Natural killer cell treated with Interleukin-12 subunit alpha and Interleukin-12 subunit beta and Interleukin-15 and Interleukin-18, amount 100 ng/mL, for 72 hours (primary cell): ENCODE results near the gene CRB3. TPM values are rescaled to one million over a fixed set of nuclear protein-coding genes. Genes with fewer than 3 reads are reported as not detected.
"Not testable (repeated sequence)": the region's sequence is repeated elsewhere in the genome, so short reads cannot be mapped to it uniquely, and the experiment has no call there.

ENCODE experiments used
- ATAC-seq, 2 donors: fragments of 150-1000 bp; cut with Tn5 transposase in 1 of 2; sonication (Bioruptor Pico), chemical (Tn5 transposase) in 1 of 2; 2 replicates each; pipeline ENCODE4 v1.10.0; 2021
- DNase-seq: peaks from one replicate; pipeline ENCODE4 v3.0.0; 2022; ENCODE audit warnings: low spot score
- H3K27ac Mint-ChIP-seq, 2 donors: 1 replicate in 1 of 2; 2 replicates in 1 of 2; pipeline ENCODE4 v1.8.0; 2022; ENCODE audit warnings: mixed read lengths in 2 of 2, mild to moderate bottlenecking in 1 of 2, moderate library complexity in 1 of 2
- H3K27me3 Mint-ChIP-seq, 2 donors: 1 replicate in 1 of 2; 2 replicates in 1 of 2; pipeline ENCODE4 v1.8.0; 2022; ENCODE audit warnings: mixed read lengths in 2 of 2
- H3K36me3 Mint-ChIP-seq: one replicate; pipeline ENCODE4 v1.8.0; 2022; ENCODE audit warnings: mixed read lengths
- H3K4me1 Mint-ChIP-seq, 2 donors: 1 replicate in 1 of 2; 2 replicates in 1 of 2; pipeline ENCODE4 v1.8.0; 2022; ENCODE audit warnings: low read depth in 2 of 2, mixed read lengths in 2 of 2, mild to moderate bottlenecking in 1 of 2
- H3K4me3 Mint-ChIP-seq: one replicate; pipeline ENCODE4 v1.8.0; 2022; ENCODE audit warnings: mixed read lengths
- H3K9me3 Mint-ChIP-seq: 2 replicates; pipeline ENCODE4 v1.8.0; 2022; ENCODE audit warnings: mixed read lengths
- total RNA-seq, 2 donors: library from RNA; stranded (reverse); gene quantifications; one replicate each; pipeline ENCODE4 v1.2.3, GENCODE V29; 2022

Gene CRB3
- total RNA-seq, 2 donors from 2014 or later: not detected

- Mint-ChIP-seq H3K36me3 (no peaks in the 10 kb centered on the region), H3K4me3 (peak overlapping the region; percentile 38), H3K4me1 (peaks cover 4 to 11% of the 10 kb centered on the region in 2 donors), H3K27me3 (peaks cover 0 to 5% of the 10 kb centered on the region in 2 donors), H3K27ac (no peak overlapping the region), H3K9me3 (no peaks in the 10 kb centered on the region)
- ATAC-seq (no peak), DNase-seq (no peak)
Measured at GRCh38 chr19:6500837-6501739, 37.0 kb downstream of the CRB3 start.

GRCh38 chr19:6501740-6502648 is 37.9 kb downstream of the CRB3 start, which contains the start of gene TUBB4A:
TSS of gene TUBB4A (minus strand) at chr19:6502309. CDS start at chr19:6502212, 97 bp downstream.
- ATAC-seq: peak; percentile 72 to 74
- H3K4me1 Mint-ChIP-seq: peaks cover 4 to 11% of the 10 kb centered on the region in 2 donors
- peak within 1 kb of the TSS; percentile 45 for H3K4me3 Mint-ChIP-seq
- H3K9me3 Mint-ChIP-seq: no peaks in the 10 kb centered on the region
- peaks cover 0 to 5% of the 10 kb centered on the region in 2 donors for H3K27me3 Mint-ChIP-seq
- H3K27ac Mint-ChIP-seq: no peak within 1 kb of the TSS
- no peaks in the 10 kb centered on the region for H3K36me3 Mint-ChIP-seq
- no peak for DNase-seq

DNA sequence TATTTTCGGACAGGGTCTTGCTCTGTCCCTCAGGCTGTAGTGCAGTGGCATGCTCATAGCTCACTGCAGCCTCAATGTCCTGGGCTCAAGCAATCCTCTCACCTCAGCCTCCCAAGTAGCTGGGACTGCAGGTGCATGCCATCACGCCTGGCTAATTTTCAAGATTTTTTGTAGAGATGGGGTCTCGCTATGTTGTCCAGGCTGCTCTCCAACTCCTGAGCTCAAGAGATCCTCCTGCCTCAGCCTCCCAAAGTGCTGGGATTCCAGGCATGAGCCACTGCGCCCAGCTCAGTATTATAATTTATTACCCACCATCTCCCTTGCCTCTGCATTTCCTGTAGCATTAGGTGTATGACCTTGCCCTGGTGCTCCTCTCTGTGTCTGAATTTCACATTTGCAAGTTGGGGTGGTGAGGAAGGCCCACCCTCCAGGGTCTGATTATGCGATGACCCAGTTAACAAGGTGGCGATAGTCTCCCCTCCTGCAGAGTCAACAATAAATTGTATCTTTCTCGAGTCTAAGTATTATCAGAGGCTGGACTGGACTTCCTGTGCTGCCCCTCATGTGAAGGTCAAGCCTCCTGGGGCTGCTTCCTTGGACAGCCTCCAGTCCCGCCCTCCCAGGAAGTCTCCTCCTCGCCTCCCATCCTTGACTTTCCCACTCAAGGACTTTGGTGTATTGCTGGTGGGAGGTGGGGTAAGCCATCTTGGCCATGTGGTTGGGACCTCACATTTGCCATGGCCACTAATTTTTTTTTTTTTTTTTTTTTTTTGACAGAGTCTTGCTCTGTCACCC is 39.5 kb downstream of the CRB3 start:
- H3K9me3 Mint-ChIP-seq: no peaks in the 10 kb centered on the region
- H3K27ac Mint-ChIP-seq: no peak overlapping the region
- H3K36me3 Mint-ChIP-seq: no peaks in the 10 kb centered on the region
- peaks cover 4 to 11% of the 10 kb centered on the region in 2 donors for H3K4me1 Mint-ChIP-seq
- peaks cover 0 to 5% of the 10 kb centered on the region in 2 donors for H3K27me3 Mint-ChIP-seq
- DNase-seq (no peak), ATAC-seq (no peak)
- peak overlapping the region; percentile 30 for H3K4me3 Mint-ChIP-seq

DNA sequence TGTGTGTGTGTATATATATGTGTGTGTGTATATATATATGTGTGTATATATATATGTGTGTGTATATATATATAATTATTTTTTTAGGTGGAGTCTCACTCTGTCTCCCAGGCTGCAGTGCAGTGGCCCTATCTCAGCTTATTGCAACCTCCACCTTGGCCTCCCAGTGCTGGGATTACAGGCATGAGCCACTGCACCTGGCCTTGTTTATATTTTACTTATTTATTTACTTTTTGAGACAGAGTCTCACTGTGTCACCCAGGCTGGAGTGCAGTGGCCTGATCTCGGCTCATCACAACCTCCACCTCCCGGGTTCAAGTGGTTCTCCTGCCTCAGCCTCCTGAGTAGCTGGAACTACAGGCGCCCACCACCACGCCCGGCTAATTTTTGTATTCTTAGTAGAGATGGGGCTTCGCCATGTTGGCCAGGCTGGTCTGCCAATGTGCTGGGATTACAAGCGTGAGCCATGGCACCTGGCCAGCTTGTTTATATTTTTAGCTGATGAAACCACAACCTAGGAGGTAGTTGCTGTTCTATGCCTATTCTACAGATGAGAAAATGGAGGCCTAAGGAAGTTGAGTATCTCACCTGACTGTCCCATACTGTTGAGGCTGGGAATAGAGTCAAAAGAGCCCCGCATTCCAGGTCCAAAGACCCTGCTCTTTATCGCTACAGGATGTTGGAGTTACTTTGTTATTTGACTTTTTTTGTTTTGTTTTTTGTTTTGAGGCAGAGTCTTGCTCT is 44.1 kb downstream of the CRB3 start:
- H3K4me3 Mint-ChIP-seq, H3K27me3 Mint-ChIP-seq, ATAC-seq, H3K4me1 Mint-ChIP-seq, H3K27ac Mint-ChIP-seq, H3K9me3 Mint-ChIP-seq, H3K36me3 Mint-ChIP-seq, DNase-seq: not testable (repeated sequence)

DNA sequence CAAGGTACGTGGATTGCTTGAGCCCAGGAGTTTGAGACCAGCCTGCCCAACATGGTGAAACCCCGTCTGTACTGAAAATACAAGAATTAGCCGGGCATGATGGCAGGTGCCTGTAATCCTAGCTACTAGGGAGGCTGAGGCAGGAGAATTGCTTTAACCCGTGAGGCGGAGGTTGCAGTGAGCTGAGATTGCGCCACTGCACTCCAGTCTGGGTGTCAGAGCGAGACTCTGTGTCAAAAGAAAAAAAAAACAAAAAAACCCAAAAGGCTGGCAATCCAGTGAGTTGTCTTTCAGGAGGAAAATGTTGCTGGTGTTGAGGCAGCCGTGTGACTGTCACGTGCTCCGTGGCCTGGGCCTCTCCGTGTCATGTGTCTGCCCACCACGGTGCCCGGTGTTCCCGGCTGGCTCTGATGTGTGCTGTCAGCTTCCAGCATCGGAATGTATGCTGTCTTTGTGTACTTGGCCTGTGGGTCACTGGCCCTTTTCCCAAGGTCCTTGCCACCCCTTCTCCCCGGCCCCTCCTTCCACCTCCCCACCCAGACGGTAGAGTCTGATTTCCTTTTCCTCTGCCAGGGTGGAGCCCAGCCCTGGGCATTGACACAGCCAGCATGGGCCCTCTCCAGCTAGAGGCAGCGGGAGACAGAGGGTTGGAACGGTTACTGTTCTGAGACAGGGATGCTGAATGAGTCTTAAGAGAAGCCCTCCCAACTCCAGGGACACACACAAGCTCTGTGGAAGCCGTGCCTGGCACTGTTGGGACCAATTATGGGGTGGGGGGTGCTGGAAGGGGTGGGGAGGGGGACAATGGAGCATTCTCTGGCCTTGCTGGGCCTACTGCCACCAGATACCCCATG is 45.3 kb downstream of the CRB3 start:
- Mint-ChIP-seq H3K4me1 (peaks cover 4 to 8% of the 10 kb centered on the region in 2 donors), H3K27me3 (no peaks in the 10 kb centered on the region), H3K9me3 (no peaks in the 10 kb centered on the region), H3K4me3 (no peak overlapping the region), H3K27ac (no peak overlapping the region), H3K36me3 (no peaks in the 10 kb centered on the region)
- ATAC-seq (no peak), DNase-seq (no peak)

- Mint-ChIP-seq H3K27ac (no peak overlapping the region), H3K36me3 (no peaks in the 10 kb centered on the region), H3K4me3 (no peak overlapping the region), H3K27me3 (no peaks in the 10 kb centered on the region), H3K4me1 (peaks cover 0 to 3% of the 10 kb centered on the region in 2 donors), H3K9me3 (no peaks in the 10 kb centered on the region)
- no peak for DNase-seq
- ATAC-seq: no peak
Measured at GRCh38 chr19:6510618-6511017, 46.5 kb downstream of the CRB3 start.

GRCh38 chr19:6514089-6514488 is 50.0 kb downstream of the CRB3 start:
- Mint-ChIP-seq H3K9me3 (no peaks in the 10 kb centered on the region), H3K36me3 (no peaks in the 10 kb centered on the region), H3K4me1 (peaks cover 28 to 30% of the 10 kb centered on the region in 2 donors), H3K27me3 (no peaks in the 10 kb centered on the region), H3K27ac (no peak overlapping the region), H3K4me3 (no peak overlapping the region)
- ATAC-seq (no peak), DNase-seq (no peak)

- peak overlapping the region; percentile 94 for H3K4me3 Mint-ChIP-seq
Measured at GRCh38 chr19:6514926-6515544, 51.0 kb downstream of the CRB3 start.

DNA sequence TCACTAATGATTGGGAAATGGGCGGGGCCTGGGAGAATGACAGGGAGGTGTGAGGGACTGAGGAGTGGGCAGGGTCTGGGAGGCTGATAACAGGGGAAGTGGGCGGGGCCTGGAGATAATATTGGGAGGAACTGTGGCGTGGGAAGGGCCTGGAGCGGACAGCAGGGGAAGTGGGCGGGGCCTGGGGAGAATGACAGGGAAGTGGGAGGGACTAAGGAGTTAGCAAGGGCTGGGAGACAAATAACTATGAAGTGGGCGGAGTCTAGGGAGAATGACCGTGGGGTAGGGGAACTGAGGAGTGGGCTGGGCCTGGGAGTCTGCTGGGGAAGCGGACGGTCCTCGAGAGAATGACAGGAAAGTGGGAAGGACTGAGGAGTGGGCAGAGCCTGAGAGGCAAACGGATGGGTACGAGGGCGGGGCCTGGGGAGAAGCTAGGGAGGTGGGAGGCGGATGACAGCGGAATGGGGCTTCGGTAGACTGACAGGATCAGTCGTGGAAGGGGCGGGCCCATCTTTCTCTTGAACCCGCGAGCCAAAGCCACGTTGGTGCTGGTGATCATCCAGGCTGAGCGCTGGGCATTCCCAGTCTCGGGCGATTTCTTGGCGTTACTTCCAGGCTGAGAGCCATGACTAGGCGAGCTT is 52.1 kb downstream of the CRB3 start:
- ATAC-seq: peak; percentile 82 to 88
- Mint-ChIP-seq H3K9me3 (no peaks in the 10 kb centered on the region), H3K27me3 (no peaks in the 10 kb centered on the region), H3K36me3 (no peaks in the 10 kb centered on the region), H3K4me3 (peak overlapping the region; percentile 94), H3K27ac (peak overlapping the region; percentile 52 to 79), H3K4me1 (peaks cover 30 to 38% of the 10 kb centered on the region in 2 donors)
- DNase-seq: peak; percentile 87

More at GRCh38 chr19:6514926-6515544, 51.0 kb downstream of the CRB3 start:
- Mint-ChIP-seq H3K4me1 (peaks cover 30 to 35% of the 10 kb centered on the region in 2 donors), H3K27me3 (no peaks in the 10 kb centered on the region), H3K27ac (peak overlapping the region in 1 of 2 donors; percentile 52), H3K9me3 (no peaks in the 10 kb centered on the region), H3K36me3 (no peaks in the 10 kb centered on the region)
- ATAC-seq (no peak), DNase-seq (no peak)
